MM.1S (cell line): ENCODE data around the gene INO80.
"Not testable (repeated sequence)": the region's sequence is repeated elsewhere in the genome, so short reads cannot be mapped to it uniquely, and the experiment has no call there.

ENCODE experiments used
- EZH2 ChIP-seq: fragments of 300-600 bp; sonication (generic); optimal IDR thresholded peaks from 2 replicates; pipeline ENCODE3; 2017; ENCODE audit warnings: low read depth, mild to moderate bottlenecking, antibody characterized with exemption, low read length, mixed read lengths
- EZH2phosphoT487 ChIP-seq: fragments of 300-600 bp; sonication (generic); IDR thresholded peaks from 2 replicates; pipeline ENCODE4 v1.6.1; 2018; ENCODE audit warnings: antibody characterized with exemption, low read length
- TF ChIP-seq, protein P1 (sequence below): fragments of 300-600 bp; sonication (generic); IDR thresholded peaks from 2 replicates; pipeline ENCODE4 v1.5.1; 2016; ENCODE audit warnings: antibody characterized with exemption, low read length, mixed read lengths

DNA sequence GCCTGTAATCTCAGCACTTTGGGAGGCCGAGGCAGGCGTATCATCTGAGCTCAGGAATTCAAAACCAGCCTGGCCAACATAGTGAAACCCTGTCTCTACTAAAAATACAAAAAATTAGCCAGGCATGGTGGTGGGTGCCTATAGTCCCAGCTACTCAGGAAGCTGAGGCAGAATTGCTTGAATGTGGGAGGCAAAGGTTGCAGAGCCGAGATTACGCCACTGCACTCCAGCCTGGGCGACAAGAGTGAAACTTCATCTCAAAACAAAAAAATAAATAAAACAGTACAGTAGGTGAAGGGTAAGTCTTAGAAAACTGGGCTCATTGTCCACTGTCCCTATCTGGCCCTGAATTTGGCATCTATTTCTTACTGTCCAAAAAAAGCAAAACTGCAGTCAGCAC is 37.2 kb downstream of the INO80 start:
- TF ChIP-seq, protein P1, sequence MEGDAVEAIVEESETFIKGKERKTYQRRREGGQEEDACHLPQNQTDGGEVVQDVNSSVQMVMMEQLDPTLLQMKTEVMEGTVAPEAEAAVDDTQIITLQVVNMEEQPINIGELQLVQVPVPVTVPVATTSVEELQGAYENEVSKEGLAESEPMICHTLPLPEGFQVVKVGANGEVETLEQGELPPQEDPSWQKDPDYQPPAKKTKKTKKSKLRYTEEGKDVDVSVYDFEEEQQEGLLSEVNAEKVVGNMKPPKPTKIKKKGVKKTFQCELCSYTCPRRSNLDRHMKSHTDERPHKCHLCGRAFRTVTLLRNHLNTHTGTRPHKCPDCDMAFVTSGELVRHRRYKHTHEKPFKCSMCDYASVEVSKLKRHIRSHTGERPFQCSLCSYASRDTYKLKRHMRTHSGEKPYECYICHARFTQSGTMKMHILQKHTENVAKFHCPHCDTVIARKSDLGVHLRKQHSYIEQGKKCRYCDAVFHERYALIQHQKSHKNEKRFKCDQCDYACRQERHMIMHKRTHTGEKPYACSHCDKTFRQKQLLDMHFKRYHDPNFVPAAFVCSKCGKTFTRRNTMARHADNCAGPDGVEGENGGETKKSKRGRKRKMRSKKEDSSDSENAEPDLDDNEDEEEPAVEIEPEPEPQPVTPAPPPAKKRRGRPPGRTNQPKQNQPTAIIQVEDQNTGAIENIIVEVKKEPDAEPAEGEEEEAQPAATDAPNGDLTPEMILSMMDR: not testable (repeated sequence)
- TF ChIP-seq EZH2phosphoT487, EZH2: not testable (repeated sequence)
